ENCODE results near the gene MMADHC. TPM values are rescaled to one million over a fixed set of nuclear protein-coding genes. Genes with fewer than 3 reads are reported as not detected.

The MMADHC gene
- polyA plus RNA-seq, 1 donor (not counting 4 experiments of a cell fraction or from before 2014, with no cell fraction given), result 140 TPM

DNA sequence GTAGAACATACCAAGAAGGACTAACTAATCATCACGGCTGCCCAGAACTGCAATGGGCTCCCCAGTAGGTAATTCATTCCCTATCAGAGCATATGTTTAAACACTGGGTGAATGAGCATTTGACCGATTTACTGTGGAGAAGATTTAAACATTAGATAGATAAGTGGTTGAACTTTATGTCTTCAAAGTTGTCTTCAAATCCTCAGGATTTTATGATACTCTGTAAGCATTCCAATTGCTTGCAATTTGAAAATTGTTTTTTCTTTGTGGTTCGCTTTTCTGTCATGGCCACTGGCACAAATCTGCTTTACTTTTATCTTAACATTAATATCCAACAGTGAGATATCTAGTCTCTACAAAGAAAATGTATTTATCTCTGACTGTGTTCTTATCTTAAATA lies 37.7 kb upstream of the MMADHC start:
- Histone ChIP-seq H2AFZ (ENCODE audit: control insufficient read depth, low read length) (no peak overlapping the region), H3K9me3 (ENCODE audit: control insufficient read depth, low read depth, low read length) (no peaks in the 10 kb centered on the region)

DNA sequence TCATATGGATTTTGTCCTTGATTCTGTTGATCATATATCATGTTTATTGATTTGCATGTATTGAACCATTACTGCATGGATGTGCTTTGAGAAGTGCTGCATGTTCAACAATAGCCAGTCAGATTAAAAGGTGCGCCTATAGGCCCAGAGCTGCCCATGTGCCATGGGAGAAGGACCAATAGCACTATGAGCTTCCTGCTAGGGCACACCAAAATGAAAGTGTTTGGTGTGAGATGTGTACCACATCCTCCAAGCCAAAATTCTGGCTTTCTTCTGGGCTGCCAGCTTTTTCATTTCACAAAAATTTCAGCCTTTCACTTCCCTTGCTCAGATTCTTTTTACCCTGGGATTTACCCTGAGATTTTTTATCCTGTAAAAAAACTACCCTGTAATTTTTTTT lies 34.8 kb upstream of the MMADHC start:
- Histone ChIP-seq H2AFZ (ENCODE audit: control insufficient read depth, low read length) (no peak overlapping the region), H3K27ac (ENCODE audit: control insufficient read depth, insufficient read depth, low read length) (no peak overlapping the region), H3K27me3 (ENCODE audit: control insufficient read depth, extremely low read depth, insufficient read depth, low read length) (no peaks in the 10 kb centered on the region), H3K36me3 (ENCODE audit: control insufficient read depth in 2 of 2, extremely low read depth in 1 of 2, insufficient read depth in 2 of 2, low read length in 2 of 2) (no peaks in the 10 kb centered on the region), H3K79me2 (ENCODE audit: control insufficient read depth, insufficient read depth, low read length) (no peaks in the 10 kb centered on the region), H3K9ac (ENCODE audit: control insufficient read depth, extremely low read depth, insufficient read depth, low read length) (no peak overlapping the region), H3K4me1 (ENCODE audit: control insufficient read depth, extremely low read depth, insufficient read depth, low read length) (peaks cover 6% of the 10 kb centered on the region), H3K9me1 (ENCODE audit: control insufficient read depth, extremely low read depth, insufficient read depth, low read length) (no peaks in the 10 kb centered on the region), H4K20me1 (ENCODE audit: control insufficient read depth, extremely low read depth, insufficient read depth, low read length) (no peaks in the 10 kb centered on the region), H3K9me3 (ENCODE audit: control insufficient read depth, low read depth, low read length) (no peaks in the 10 kb centered on the region), H3K4me3 (ENCODE audit: control insufficient read depth in 2 of 3, extremely low read depth in 1 of 3, insufficient read depth in 2 of 3, low read depth in 1 of 3, low read length in 3 of 3) (no peak overlapping the region), H3K4me2 (ENCODE audit: control insufficient read depth, extremely low read depth, insufficient read depth, low read depth, low read length) (no peak overlapping the region)
- TF ChIP-seq, protein P1, sequence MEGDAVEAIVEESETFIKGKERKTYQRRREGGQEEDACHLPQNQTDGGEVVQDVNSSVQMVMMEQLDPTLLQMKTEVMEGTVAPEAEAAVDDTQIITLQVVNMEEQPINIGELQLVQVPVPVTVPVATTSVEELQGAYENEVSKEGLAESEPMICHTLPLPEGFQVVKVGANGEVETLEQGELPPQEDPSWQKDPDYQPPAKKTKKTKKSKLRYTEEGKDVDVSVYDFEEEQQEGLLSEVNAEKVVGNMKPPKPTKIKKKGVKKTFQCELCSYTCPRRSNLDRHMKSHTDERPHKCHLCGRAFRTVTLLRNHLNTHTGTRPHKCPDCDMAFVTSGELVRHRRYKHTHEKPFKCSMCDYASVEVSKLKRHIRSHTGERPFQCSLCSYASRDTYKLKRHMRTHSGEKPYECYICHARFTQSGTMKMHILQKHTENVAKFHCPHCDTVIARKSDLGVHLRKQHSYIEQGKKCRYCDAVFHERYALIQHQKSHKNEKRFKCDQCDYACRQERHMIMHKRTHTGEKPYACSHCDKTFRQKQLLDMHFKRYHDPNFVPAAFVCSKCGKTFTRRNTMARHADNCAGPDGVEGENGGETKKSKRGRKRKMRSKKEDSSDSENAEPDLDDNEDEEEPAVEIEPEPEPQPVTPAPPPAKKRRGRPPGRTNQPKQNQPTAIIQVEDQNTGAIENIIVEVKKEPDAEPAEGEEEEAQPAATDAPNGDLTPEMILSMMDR (optimal IDR thresholded peaks at IDR 0.05 in 1 of 3, IDR thresholded peaks at IDR 0.05 in 1 of 3, conservative IDR thresholded peaks at IDR 0.05 in 1 of 3; ENCODE audit: extremely low read depth in 1 of 3, insufficient read depth in 2 of 3, low read length in 3 of 3), result no peak
- no peak for TF ChIP-seq EZH2 (IDR thresholded peaks at IDR 0.05; ENCODE audit: low read length)
- FAIRE-seq (no peak), DNase-seq (ENCODE audit: low read depth, low spot score) (no peak)
- dilution Hi-C loops (cut with MboI; ENCODE audit: extremely low pct_ligation_motif_present, low sequenced_read_pairs), result no loop called here

More for the DNA sequence above, 37.7 kb upstream of the MMADHC start:
- Histone ChIP-seq H3K4me2 (ENCODE audit: control insufficient read depth, extremely low read depth, insufficient read depth, low read depth, low read length) (no peak overlapping the region), H3K79me2 (ENCODE audit: control insufficient read depth, insufficient read depth, low read length) (no peaks in the 10 kb centered on the region), H3K4me3 (ENCODE audit: control insufficient read depth in 2 of 3, extremely low read depth in 1 of 3, insufficient read depth in 2 of 3, low read depth in 1 of 3, low read length in 3 of 3) (no peak overlapping the region), H4K20me1 (ENCODE audit: control insufficient read depth, extremely low read depth, insufficient read depth, low read length) (no peaks in the 10 kb centered on the region), H3K9me1 (ENCODE audit: control insufficient read depth, extremely low read depth, insufficient read depth, low read length) (no peaks in the 10 kb centered on the region), H3K4me1 (ENCODE audit: control insufficient read depth, extremely low read depth, insufficient read depth, low read length) (no peaks in the 10 kb centered on the region), H3K9ac (ENCODE audit: control insufficient read depth, extremely low read depth, insufficient read depth, low read length) (no peak overlapping the region), H3K27me3 (ENCODE audit: control insufficient read depth, extremely low read depth, insufficient read depth, low read length) (no peaks in the 10 kb centered on the region), H3K27ac (ENCODE audit: control insufficient read depth, insufficient read depth, low read length) (no peak overlapping the region), H3K36me3 (ENCODE audit: control insufficient read depth in 2 of 2, extremely low read depth in 1 of 2, insufficient read depth in 2 of 2, low read length in 2 of 2) (no peaks in the 10 kb centered on the region)
- TF ChIP-seq EZH2 (IDR thresholded peaks at IDR 0.05; ENCODE audit: low read length), result no peak
- no peak for DNase-seq (ENCODE audit: low read depth, low spot score)
- dilution Hi-C loops (cut with MboI; ENCODE audit: extremely low pct_ligation_motif_present, low sequenced_read_pairs), result no loop called here
- FAIRE-seq, result no peak

DNA sequence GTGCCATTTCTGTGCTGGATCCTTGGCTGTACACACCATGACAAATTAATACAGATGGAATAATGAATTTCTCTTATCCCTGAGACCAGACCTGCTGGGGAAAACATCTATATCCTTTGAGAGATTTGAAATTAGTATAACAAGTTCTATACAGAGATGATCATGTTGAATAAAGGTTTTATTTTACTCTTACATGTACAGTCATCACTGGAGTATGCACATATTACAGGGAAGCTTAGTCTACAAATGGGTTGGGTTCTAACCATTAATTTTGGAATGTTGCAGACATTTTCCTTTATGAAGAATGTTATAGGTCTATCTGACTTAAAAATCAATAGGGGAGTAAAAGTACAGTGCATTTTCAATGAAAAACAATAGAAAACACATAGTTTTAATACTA lies 29.9 kb upstream of the MMADHC start:
- H3K4me2 ChIP-seq (ENCODE audit: control insufficient read depth, extremely low read depth, insufficient read depth, low read depth, low read length), result no peak overlapping the region
- peaks cover 10% of the 10 kb centered on the region for H3K4me1 ChIP-seq (ENCODE audit: control insufficient read depth, extremely low read depth, insufficient read depth, low read length)
- no peak overlapping the region for H3K4me3 ChIP-seq (ENCODE audit: control insufficient read depth in 2 of 3, extremely low read depth in 1 of 3, insufficient read depth in 2 of 3, low read depth in 1 of 3, low read length in 3 of 3)
- no peaks in the 10 kb centered on the region for H3K36me3 ChIP-seq (ENCODE audit: control insufficient read depth in 2 of 2, extremely low read depth in 1 of 2, insufficient read depth in 2 of 2, low read length in 2 of 2)
- H3K9ac ChIP-seq (ENCODE audit: control insufficient read depth, extremely low read depth, insufficient read depth, low read length), result no peak overlapping the region
- H4K20me1 ChIP-seq (ENCODE audit: control insufficient read depth, extremely low read depth, insufficient read depth, low read length), result no peaks in the 10 kb centered on the region
- TF ChIP-seq, protein P1 (optimal IDR thresholded peaks at IDR 0.05 in 1 of 3, IDR thresholded peaks at IDR 0.05 in 1 of 3, conservative IDR thresholded peaks at IDR 0.05 in 1 of 3; ENCODE audit: extremely low read depth in 1 of 3, insufficient read depth in 2 of 3, low read length in 3 of 3), result no peak
- no peak for TF ChIP-seq EZH2 (IDR thresholded peaks at IDR 0.05; ENCODE audit: low read length)
- DNase-seq (ENCODE audit: low read depth, low spot score) (no peak), FAIRE-seq (no peak)
- no peaks in the 10 kb centered on the region for H3K79me2 ChIP-seq (ENCODE audit: control insufficient read depth, insufficient read depth, low read length)
- H3K9me1 ChIP-seq (ENCODE audit: control insufficient read depth, extremely low read depth, insufficient read depth, low read length), result no peaks in the 10 kb centered on the region
- H3K27me3 ChIP-seq (ENCODE audit: control insufficient read depth, extremely low read depth, insufficient read depth, low read length), result no peaks in the 10 kb centered on the region
- dilution Hi-C loops (cut with MboI; ENCODE audit: extremely low pct_ligation_motif_present, low sequenced_read_pairs), result no loop called here
- H2AFZ ChIP-seq (ENCODE audit: control insufficient read depth, low read length), result no peak overlapping the region
- H3K9me3 ChIP-seq (ENCODE audit: control insufficient read depth, low read depth, low read length), result no peaks in the 10 kb centered on the region
- no peak overlapping the region for H3K27ac ChIP-seq (ENCODE audit: control insufficient read depth, insufficient read depth, low read length)

All from keratinocyte (primary cell).